ENCODE measurements around the gene CD99L2.

DNA sequence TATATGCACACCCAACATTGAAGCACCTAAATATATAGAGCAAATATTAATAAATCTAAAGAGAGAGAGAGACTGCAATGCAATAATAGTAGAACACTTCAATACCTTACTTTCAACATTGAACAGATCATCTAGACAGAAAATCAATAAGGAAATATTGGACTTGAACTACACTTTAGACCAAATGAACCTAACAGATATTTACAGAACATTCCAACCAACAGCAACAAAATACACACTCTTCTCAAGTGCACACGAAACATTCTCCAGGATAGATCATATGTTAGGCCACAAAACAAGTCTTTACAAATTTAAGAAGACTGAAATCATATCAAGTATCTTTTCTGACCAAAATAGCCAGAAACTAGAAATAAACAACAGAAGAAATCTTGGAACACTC, 66.6 kb downstream of the CD99L2 start:
- TF ChIP-seq POLR2AphosphoS5 (IDR thresholded peaks at IDR 0.05; ENCODE audit: low read depth, low read length) (no peak), SIN3A (IDR thresholded peaks at IDR 0.05; ENCODE audit: borderline replicate concordance, insufficient read depth, low read length) (no peak), TAF1 (IDR thresholded peaks at IDR 0.05; ENCODE audit: borderline replicate concordance, insufficient read depth, low read length) (no peak)
- TF ChIP-seq, protein P1, sequence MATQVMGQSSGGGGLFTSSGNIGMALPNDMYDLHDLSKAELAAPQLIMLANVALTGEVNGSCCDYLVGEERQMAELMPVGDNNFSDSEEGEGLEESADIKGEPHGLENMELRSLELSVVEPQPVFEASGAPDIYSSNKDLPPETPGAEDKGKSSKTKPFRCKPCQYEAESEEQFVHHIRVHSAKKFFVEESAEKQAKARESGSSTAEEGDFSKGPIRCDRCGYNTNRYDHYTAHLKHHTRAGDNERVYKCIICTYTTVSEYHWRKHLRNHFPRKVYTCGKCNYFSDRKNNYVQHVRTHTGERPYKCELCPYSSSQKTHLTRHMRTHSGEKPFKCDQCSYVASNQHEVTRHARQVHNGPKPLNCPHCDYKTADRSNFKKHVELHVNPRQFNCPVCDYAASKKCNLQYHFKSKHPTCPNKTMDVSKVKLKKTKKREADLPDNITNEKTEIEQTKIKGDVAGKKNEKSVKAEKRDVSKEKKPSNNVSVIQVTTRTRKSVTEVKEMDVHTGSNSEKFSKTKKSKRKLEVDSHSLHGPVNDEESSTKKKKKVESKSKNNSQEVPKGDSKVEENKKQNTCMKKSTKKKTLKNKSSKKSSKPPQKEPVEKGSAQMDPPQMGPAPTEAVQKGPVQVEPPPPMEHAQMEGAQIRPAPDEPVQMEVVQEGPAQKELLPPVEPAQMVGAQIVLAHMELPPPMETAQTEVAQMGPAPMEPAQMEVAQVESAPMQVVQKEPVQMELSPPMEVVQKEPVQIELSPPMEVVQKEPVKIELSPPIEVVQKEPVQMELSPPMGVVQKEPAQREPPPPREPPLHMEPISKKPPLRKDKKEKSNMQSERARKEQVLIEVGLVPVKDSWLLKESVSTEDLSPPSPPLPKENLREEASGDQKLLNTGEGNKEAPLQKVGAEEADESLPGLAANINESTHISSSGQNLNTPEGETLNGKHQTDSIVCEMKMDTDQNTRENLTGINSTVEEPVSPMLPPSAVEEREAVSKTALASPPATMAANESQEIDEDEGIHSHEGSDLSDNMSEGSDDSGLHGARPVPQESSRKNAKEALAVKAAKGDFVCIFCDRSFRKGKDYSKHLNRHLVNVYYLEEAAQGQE (IDR thresholded peaks at IDR 0.05; ENCODE audit: insufficient read depth in 1 of 2, low read depth in 2 of 2, low read length in 2 of 2): no peak
